Testis (tissue), 3 donors: ENCODE measurements around the gene SMIM13. TPM values are rescaled to one million over a fixed set of nuclear protein-coding genes. Genes with fewer than 3 reads are reported as not detected.
A peak's percentile ranks its signal among the peaks of the same experiment; 100 is the strongest.

Experiments
- DNase-seq: peaks from one replicate; pipeline ENCODE4 v3.0.0-alpha.2; 2019
- H3K27ac ChIP-seq, 2 donors: fragments of 200-600 bp; sonication (generic); one replicate each; pipeline ENCODE4 v1.5.1; 2019
- H3K27me3 ChIP-seq: fragments of 200-600 bp; sonication (generic); one replicate; pipeline ENCODE4 v1.5.1; 2019
- H3K36me3 ChIP-seq: fragments of 200-600 bp; sonication (generic); one replicate; pipeline ENCODE4 v1.5.1; 2017; ENCODE audit warnings: low read depth; ENCODE audit errors: missing control alignments
- H3K4me1 ChIP-seq: fragments of 200-600 bp; sonication (generic); one replicate; pipeline ENCODE4 v1.5.1; 2019
- H3K4me3 ChIP-seq, 2 donors: fragments of 200-600 bp; sonication (generic); one replicate each; pipeline ENCODE4 v1.5.1; 2017 to 2019
- H3K9me3 ChIP-seq: fragments of 200-600 bp; sonication (generic); one replicate; pipeline ENCODE4 v1.5.1; 2017
- POLR2A ChIP-seq: fragments of 450-650 bp; IDR thresholded peaks from one replicate; pipeline ENCODE4 v1.6.1; 2017; ENCODE audit warnings: antibody characterized with exemption, mild to moderate bottlenecking, moderate library complexity
- WGBS, 2 donors: methylation state at CpG; one replicate each; pipeline ENCODE4 v1.1.5; 2018; 5-methylcytosine and 5-hydroxymethylcytosine counted together
- intact Hi-C: fragments of 100-400 bp; cut with DNase I; formaldehyde crosslinking; loops from one replicate; pipeline ENCODE4 v1.15.1; 2023; ENCODE audit warnings: low total_unique reads
- polyA plus RNA-seq: library from polyadenylated mRNA; stranded (reverse); fragments of 350-450 nt; fragmentation: Illumina TruSeq; extraction: RNeasy Lipid Tissue Mini Kit (QIAGEN cat#74804); gene quantifications from one replicate; pipeline ENCODE4 v1.2.3, GENCODE V29; 2014; ENCODE audit warnings: low read depth, low replicate concordance; ENCODE audit not compliant: insufficient read depth
- total RNA-seq, 2 donors: library from RNA; depleted of rRNA; stranded (reverse); fragments of >200 nt; gene quantifications; one replicate each; pipeline ENCODE4 v1.2.3, GENCODE V29; 2016
- TF ChIP-seq, protein P1 (sequence below), 3 experiments: fragments of 450-650 bp in 2 of 3; fragments of 200-600 bp in 1 of 3; sonication (generic) in 1 of 3; IDR thresholded peaks; one replicate each; pipeline ENCODE4 v1.5.1; 2016 to 2019; ENCODE audit warnings: antibody characterized with exemption in 3 of 3, mild to moderate bottlenecking in 2 of 3, moderate library complexity in 1 of 3

The SMIM13 gene
- total and polyA plus RNA-seq, 3 donors from 2014 or later, result 7.2 to 13.2 (median 8.9) TPM

DNA sequence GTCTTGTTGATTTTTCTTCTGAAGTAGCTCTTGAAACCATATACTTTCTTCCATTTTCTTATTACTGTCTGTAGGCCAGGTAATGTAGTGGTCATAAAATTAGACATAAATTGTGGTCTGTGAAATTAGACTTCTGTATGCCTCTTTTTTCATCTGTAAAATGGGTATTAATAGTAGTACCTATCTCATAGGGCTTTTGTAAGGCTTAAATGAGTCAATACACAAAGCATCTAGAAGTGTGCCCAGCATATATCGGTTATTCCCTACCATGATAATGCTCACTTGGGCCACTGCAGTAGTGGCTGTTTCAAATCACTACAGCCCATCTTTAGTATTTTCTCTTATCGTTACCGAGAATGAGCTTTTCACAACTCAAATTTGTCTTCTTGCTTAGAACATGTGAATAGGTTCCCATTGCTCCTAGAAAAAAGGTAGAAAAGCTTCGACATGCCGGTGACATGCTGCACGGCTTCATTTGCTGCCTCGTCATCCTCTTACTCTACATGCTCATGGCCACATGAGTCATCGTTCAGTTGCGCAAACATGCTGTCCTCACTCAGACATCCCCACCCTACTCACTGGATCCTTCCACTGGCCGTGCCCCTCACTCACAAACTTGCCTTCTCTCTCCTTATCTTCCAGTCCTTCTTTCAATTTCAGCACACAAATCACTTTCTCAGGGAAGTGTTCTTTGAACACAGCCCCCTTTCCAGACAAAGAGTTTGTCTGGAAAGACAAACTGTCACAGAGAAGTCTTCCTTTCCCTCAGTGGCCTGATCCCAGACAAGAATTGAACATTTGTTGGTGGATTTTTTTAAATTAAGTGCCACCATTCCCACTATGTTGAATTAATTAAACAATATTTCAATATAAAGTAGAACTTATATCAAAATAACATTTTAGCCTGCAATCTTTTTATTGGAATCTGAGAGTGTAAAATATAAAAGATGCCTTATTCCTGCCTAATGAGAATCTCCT lies 50.0 kb downstream of the SMIM13 start:
- Histone ChIP-seq H3K36me3 (no peaks in the 10 kb centered on the region), H3K27ac (no peak overlapping the region), H3K4me3 (no peak overlapping the region), H3K4me1 (peaks cover 4% of the 10 kb centered on the region), H3K27me3 (no peaks in the 10 kb centered on the region), H3K9me3 (no peaks in the 10 kb centered on the region)
- TF ChIP-seq, protein P1, sequence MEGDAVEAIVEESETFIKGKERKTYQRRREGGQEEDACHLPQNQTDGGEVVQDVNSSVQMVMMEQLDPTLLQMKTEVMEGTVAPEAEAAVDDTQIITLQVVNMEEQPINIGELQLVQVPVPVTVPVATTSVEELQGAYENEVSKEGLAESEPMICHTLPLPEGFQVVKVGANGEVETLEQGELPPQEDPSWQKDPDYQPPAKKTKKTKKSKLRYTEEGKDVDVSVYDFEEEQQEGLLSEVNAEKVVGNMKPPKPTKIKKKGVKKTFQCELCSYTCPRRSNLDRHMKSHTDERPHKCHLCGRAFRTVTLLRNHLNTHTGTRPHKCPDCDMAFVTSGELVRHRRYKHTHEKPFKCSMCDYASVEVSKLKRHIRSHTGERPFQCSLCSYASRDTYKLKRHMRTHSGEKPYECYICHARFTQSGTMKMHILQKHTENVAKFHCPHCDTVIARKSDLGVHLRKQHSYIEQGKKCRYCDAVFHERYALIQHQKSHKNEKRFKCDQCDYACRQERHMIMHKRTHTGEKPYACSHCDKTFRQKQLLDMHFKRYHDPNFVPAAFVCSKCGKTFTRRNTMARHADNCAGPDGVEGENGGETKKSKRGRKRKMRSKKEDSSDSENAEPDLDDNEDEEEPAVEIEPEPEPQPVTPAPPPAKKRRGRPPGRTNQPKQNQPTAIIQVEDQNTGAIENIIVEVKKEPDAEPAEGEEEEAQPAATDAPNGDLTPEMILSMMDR (IDR thresholded peaks at IDR 0.05), result no peak
- TF ChIP-seq POLR2A, result no peak
- 85 to 94% methylated on average over 10 of the region's 10 CpGs for WGBS, 2 donors
- DNase-seq, result peak; percentile 51
- intact Hi-C loops, result loop anchor here (2.0 kb wide), 1 partner anchor 353 kb away; no protein-coding TSS in a partner anchor

DNA sequence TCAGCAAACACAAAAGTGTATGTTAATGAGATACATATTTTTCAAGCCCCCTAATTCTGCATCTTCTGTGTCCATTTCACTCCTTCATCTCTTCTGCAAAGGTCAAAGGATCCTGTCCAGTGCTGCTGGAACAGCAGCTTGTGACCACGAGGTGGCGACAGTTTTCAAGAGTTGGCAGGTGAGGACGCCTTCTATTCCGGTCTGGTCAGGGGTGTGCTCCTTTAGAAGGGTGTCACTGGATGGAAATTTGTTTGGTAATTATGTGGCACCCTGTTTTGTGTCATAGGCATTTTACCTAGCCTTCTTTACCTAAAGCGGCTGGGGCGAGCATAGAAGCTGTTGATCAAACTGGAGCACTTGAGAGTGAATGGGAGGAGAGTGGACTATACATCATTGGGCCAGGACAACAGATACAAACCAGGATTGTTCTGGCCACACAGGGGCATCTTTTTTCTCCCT lies 50.8 kb downstream of the SMIM13 start:
- H3K4me1 ChIP-seq, result peaks cover 4% of the 10 kb centered on the region
- no peaks in the 10 kb centered on the region for H3K36me3 ChIP-seq
- H3K27me3 ChIP-seq, result no peaks in the 10 kb centered on the region
- H3K4me3 ChIP-seq, result no peak overlapping the region
- no peak for TF ChIP-seq POLR2A
- TF ChIP-seq, protein P1 (IDR thresholded peaks at IDR 0.05), result peak; percentile 82 to 91 (median 87)
- 30 to 40% methylated on average over 6 of the region's 6 CpGs for WGBS, 2 donors
- no peak overlapping the region for H3K27ac ChIP-seq
- intact Hi-C loops, result loop anchor here (2.0 kb wide), 1 partner anchor 352 kb away; no protein-coding TSS in a partner anchor
- H3K9me3 ChIP-seq, result no peaks in the 10 kb centered on the region
- DNase-seq, result peak; percentile 83

DNA sequence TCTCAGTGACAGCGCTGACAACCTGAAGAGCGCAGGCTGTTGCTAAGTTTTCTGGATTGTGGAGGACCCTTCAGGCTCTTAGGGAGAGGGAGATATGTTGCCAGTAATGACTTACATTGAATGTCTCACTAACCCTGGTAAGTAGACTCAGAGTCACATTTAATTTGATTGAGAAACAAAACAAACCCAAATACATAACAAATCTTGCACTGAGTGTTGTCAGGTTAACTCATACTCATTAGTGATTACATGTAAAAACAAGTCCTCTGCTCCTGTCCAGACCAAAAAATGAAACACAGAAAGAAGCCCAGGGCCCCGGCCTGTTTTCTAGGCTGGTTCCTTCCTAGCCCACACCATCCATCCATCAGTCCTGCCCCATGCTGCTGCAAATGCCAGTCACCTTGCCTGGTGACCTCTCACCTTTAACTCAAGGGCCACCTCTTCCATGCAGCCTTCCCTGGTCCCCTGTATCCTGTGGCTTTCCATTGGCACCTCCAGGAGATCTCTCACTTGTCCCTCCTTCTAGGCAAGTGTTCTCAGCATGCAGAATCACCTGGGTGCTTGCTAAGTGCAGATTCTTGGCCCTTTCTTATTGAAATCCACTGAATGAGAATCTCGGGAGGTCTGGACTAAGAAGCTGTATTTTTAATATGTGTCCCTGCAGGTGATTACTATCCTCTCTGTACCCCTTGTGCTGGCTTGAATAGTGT lies 52.6 kb downstream of the SMIM13 start:
- no peak for DNase-seq
- TF ChIP-seq, protein P1 (IDR thresholded peaks at IDR 0.05), result no peak
- no peak for TF ChIP-seq POLR2A
- Histone ChIP-seq H3K4me3 (no peak overlapping the region), H3K36me3 (no peaks in the 10 kb centered on the region), H3K9me3 (no peaks in the 10 kb centered on the region), H3K4me1 (peaks cover 4% of the 10 kb centered on the region), H3K27ac (no peak overlapping the region), H3K27me3 (no peaks in the 10 kb centered on the region)
- 91 to 95% methylated on average over 4 of the region's 4 CpGs for WGBS, 2 donors
- intact Hi-C loops, result no loop called here

- DNase-seq, result no peak
- H3K9me3 ChIP-seq, result no peaks in the 10 kb centered on the region
- no peaks in the 10 kb centered on the region for H3K27me3 ChIP-seq
- H3K27ac ChIP-seq, result no peak overlapping the region
- peaks cover under 1% of the 10 kb centered on the region for H3K4me1 ChIP-seq
- WGBS, 2 donors, result 98 to 100% methylated on average over 3 of the region's 3 CpGs
- intact Hi-C loops, result no loop called here
- no peaks in the 10 kb centered on the region for H3K36me3 ChIP-seq
- H3K4me3 ChIP-seq, result no peak overlapping the region
- no peak for TF ChIP-seq POLR2A
- TF ChIP-seq, protein P1 (IDR thresholded peaks at IDR 0.05), result no peak
Observed at GRCh38 chr6:11149551-11149950, 55.9 kb downstream of the SMIM13 start.
